OCI-LY7 (cell line): ENCODE results near the gene G3BP2. TPM values are rescaled to one million over a fixed set of nuclear protein-coding genes. Genes with fewer than 3 reads are reported as not detected.

Experiments used
- Bru-seq: library from RNA; stranded (reverse); fragments of 400-500 nt; gene quantifications from one replicate; lab custom pipeline; 2021; lab: Mats Ljungman, UMichigan
- BruChase-seq, 2 experiments: library from RNA; stranded (reverse); fragments of 400-500 nt; gene quantifications; one replicate each; lab custom pipeline; 2021; lab: Mats Ljungman, UMichigan
- BruUV-seq: library from RNA; stranded (reverse); fragments of 400-500 nt; replicated peaks from 2 replicates; lab custom pipeline; 2021; lab: Mats Ljungman, UMichigan
- CTCF ChIA-PET: fragments of 300-600 bp; sonication (Branson Sonifier 250); formaldehyde crosslinking; loops from one replicate; lab custom pipeline; 2022; ENCODE audit warnings: antibody characterized with exemption; ENCODE audit not compliant: unreplicated experiment; lab: Charles Lee
- POLR2A ChIA-PET: fragments of 300-600 bp; sonication (Branson Sonifier 250); formaldehyde crosslinking; loops from one replicate; lab custom pipeline; 2022; ENCODE audit warnings: antibody characterized with exemption; lab: Charles Lee
- DNase-seq: peaks from one replicate; pipeline ENCODE4 v3.0.0-alpha.2; 2015; ENCODE audit warnings: low spot score
- H2AFZ ChIP-seq: fragments of 200-600 bp; sonication (generic), shearing (Covaris generic); 2 replicates; pipeline ENCODE4 v1.6.1; 2014; ENCODE audit warnings: mild to moderate bottlenecking, antibody characterized with exemption, low read length, moderate library complexity
- H3K27ac ChIP-seq: fragments of 200-600 bp; sonication (generic); 2 replicates; pipeline ENCODE4 v1.5.1; 2014; ENCODE audit warnings: mixed run types, low read depth, mild to moderate bottlenecking, moderate library complexity, low read length, inconsistent platforms; ENCODE audit not compliant: poor library complexity, severe bottlenecking
- H3K36me3 ChIP-seq: fragments of 200-600 bp; sonication (generic); 2 replicates; pipeline ENCODE4 v1.6.1; 2014; ENCODE audit warnings: mild to moderate bottlenecking, antibody characterized with exemption, low read length, moderate library complexity, mixed read lengths; ENCODE audit not compliant: insufficient read depth
- H3K4me1 ChIP-seq: fragments of 200-600 bp; sonication (generic); 2 replicates; pipeline ENCODE4 v1.5.1; 2014; ENCODE audit warnings: mild to moderate bottlenecking, low read length; ENCODE audit not compliant: insufficient read depth, poor library complexity, severe bottlenecking
- H3K4me2 ChIP-seq: fragments of 200-600 bp; sonication (generic); 2 replicates; pipeline ENCODE4 v1.6.1; 2014; ENCODE audit warnings: mild to moderate bottlenecking, low read length
- H3K4me3 ChIP-seq: fragments of 200-600 bp; sonication (generic); 2 replicates; pipeline ENCODE4 v1.5.1; 2014; ENCODE audit warnings: mild to moderate bottlenecking, low read depth, low read length; ENCODE audit not compliant: poor library complexity, severe bottlenecking
- H3K79me2 ChIP-seq: fragments of 200-600 bp; sonication (generic); 2 replicates; pipeline ENCODE4 v1.6.1; 2016; ENCODE audit warnings: low read depth, mild to moderate bottlenecking, low read length, moderate library complexity, mixed read lengths; ENCODE audit not compliant: insufficient read depth
- H3K9me2 ChIP-seq: fragments of 200-600 bp; sonication (generic); 2 replicates; pipeline ENCODE4 v1.6.1; 2016; ENCODE audit warnings: mild to moderate bottlenecking, low read length, mixed read lengths; ENCODE audit not compliant: insufficient read depth
- H3K9me3 ChIP-seq: fragments of 200-600 bp; sonication (generic); 2 replicates; pipeline ENCODE4 v1.6.1; 2014; ENCODE audit warnings: mild to moderate bottlenecking, mixed run types, low read length, mixed read lengths
- H4K20me1 ChIP-seq: fragments of 200-600 bp; sonication (generic); 2 replicates; pipeline ENCODE4 v1.6.1; 2014; ENCODE audit warnings: mild to moderate bottlenecking, antibody characterized with exemption, low read length, moderate library complexity, mixed read lengths; ENCODE audit not compliant: insufficient read depth
- CTCF ChIP-seq: fragments of 200-600 bp; sonication (generic); conservative IDR thresholded peaks from 2 replicates; pipeline ENCODE4 v1.5.1; 2014; ENCODE audit warnings: mild to moderate bottlenecking, antibody characterized with exemption, low read length, moderate library complexity, mixed read lengths
- EZH2phosphoT487 ChIP-seq: fragments of 200-600 bp; sonication (generic); IDR thresholded peaks from 2 replicates; pipeline ENCODE4 v1.6.1; 2018; ENCODE audit warnings: low read depth, borderline replicate concordance, mild to moderate bottlenecking, mixed run types, antibody characterized with exemption, low read length, moderate library complexity, mixed read lengths
- intact Hi-C: fragments of 100-400 bp; cut with micrococcal nuclease; formaldehyde crosslinking; loops from one replicate; pipeline ENCODE4 v1.10.0; 2022; ENCODE audit not compliant: unreplicated experiment
- long read RNA-seq: library from polyadenylated mRNA; stranded (forward); transcript quantifications from one replicate; pipeline ENCODE4 v2.0.0, GENCODE V29; 2022
- total RNA-seq, 2 experiments: library from RNA; depleted of rRNA in 1 of 2; stranded (reverse); fragments of >200 nt in 1 of 2; shearing (Covaris generic) in 1 of 2; gene quantifications; 2 replicates each; pipeline ENCODE4 v1.2.3, GENCODE V29; 2014 to 2022

Gene G3BP2
- total RNA-seq (2014; rRNA removed; shearing (Covaris generic)) (55.9 and 56.7 TPM in 2 replicates), total RNA-seq (2022) (137 and 147 TPM in 2 replicates), Bru-seq, nascent RNA (percentile 96 among the genes with signal in this experiment), BruChase-seq, experiment 1, labeled RNA remaining after a 6-hour chase (percentile 90 among the genes with signal in this experiment), BruChase-seq, experiment 2, labeled RNA remaining after a 2-hour chase (percentile 98 among the genes with signal in this experiment)
- long read RNA-seq, full-length matches to known transcripts, result 268 of 325 reads
- long read RNA-seq, partial matches to known transcripts, result 8 of 325 reads
- long read RNA-seq, other reads (novel, unspliced or antisense), result 49 of 325 reads

GRCh38 chr4:75673027-75673958, at the start of gene G3BP2:
TSS of gene G3BP2 (minus strand) at chr4:75673411. CDS start at chr4:75662025, 11,386 bp downstream.
- peak within 1 kb of the TSS; percentile 98 for H2AFZ ChIP-seq
- TF ChIP-seq CTCF, result no peak
- TF ChIP-seq EZH2phosphoT487, result no peak
- ChIA-PET CTCF (interaction anchor here (1.0 kb wide), 1 partner anchor 49 kb away, joined by 6 read pairs; no protein-coding TSS in a partner anchor), POLR2A (interaction anchor here (0.6 to 2.9 kb wide), 12 partner anchors 14 to 276 kb away, joined by 3 to 19 read pairs (median 4); partner anchors contain the start of gene USO1)
- H3K4me1 ChIP-seq, result peaks cover 41% of the 10 kb centered on the region
- peak within 1 kb of the TSS; percentile 99 for H3K4me2 ChIP-seq
- no peaks in the 10 kb centered on the region for H3K9me2 ChIP-seq
- intact Hi-C loops, result loop anchor here (1.0 to 2.0 kb wide), 2 partner anchors 51 to 158 kb away; partner anchors contain the start of genes RCHY1, THAP6 and USO1
- H3K79me2 ChIP-seq, result peaks cover 54% of the 10 kb centered on the region
- H4K20me1 ChIP-seq, result peaks cover 40% of the 10 kb centered on the region
- H3K36me3 ChIP-seq, result peaks cover 26% of the 10 kb centered on the region; the same call in 1 of the 2 replicates
- peak within 1 kb of the TSS; percentile 95 for H3K4me3 ChIP-seq
- no TSS peak for BruUV-seq
- no peaks in the 10 kb centered on the region for H3K9me3 ChIP-seq
- H3K27ac ChIP-seq, result peak within 1 kb of the TSS; percentile 87
- peak; percentile 99 for DNase-seq

GRCh38 chr4:75722417-75722816, 49.2 kb upstream of the G3BP2 start:
- H3K4me1 ChIP-seq, result peaks cover 34% of the 10 kb centered on the region
- BruUV-seq, result no TSS peak
- H3K9me3 ChIP-seq, result no peaks in the 10 kb centered on the region
- H2AFZ ChIP-seq, result no peak overlapping the region
- no peak overlapping the region for H3K4me3 ChIP-seq
- H3K9me2 ChIP-seq, result no peaks in the 10 kb centered on the region
- TF ChIP-seq EZH2phosphoT487, result no peak
- peaks cover 35% of the 10 kb centered on the region for H3K79me2 ChIP-seq
- intact Hi-C loops, result no loop called here
- peak overlapping the region; percentile 74; the same call in 1 of the 2 replicates for H3K4me2 ChIP-seq
- peaks cover 6% of the 10 kb centered on the region for H3K36me3 ChIP-seq
- no peak overlapping the region for H3K27ac ChIP-seq
- CTCF ChIA-PET, result interaction anchor here (1.3 kb wide), 1 partner anchor 49 kb away, joined by 6 read pairs; no protein-coding TSS in a partner anchor
- peaks cover 5% of the 10 kb centered on the region; the same call in 1 of the 2 replicates for H4K20me1 ChIP-seq
- POLR2A ChIA-PET, result interaction anchor here (0.6 to 3.5 kb wide), 8 partner anchors 10 to 145 kb away, joined by 3 to 19 read pairs (median 4); partner anchors contain the start of gene G3BP2
- no peak for DNase-seq
